A673 (cell line): ENCODE results near the gene TENM4.

Experiments
- EZH2 ChIP-seq: fragments of 200-600 bp; sonication (generic); IDR thresholded peaks from 2 replicates; pipeline ENCODE4 v1.6.1; 2017; ENCODE audit warnings: borderline replicate concordance, low read depth, mild to moderate bottlenecking, mixed read lengths, antibody characterized with exemption, low read length; ENCODE audit not compliant: poor library complexity, severe bottlenecking
- TF ChIP-seq, protein P1 (sequence below): fragments of 300-800, 200-600 bp; sonication (generic); conservative IDR thresholded peaks from 2 replicates; pipeline ENCODE4 v1.5.1; 2017; ENCODE audit warnings: low read depth, mild to moderate bottlenecking, antibody characterized with exemption, low read length, moderate library complexity, mixed read lengths

DNA sequence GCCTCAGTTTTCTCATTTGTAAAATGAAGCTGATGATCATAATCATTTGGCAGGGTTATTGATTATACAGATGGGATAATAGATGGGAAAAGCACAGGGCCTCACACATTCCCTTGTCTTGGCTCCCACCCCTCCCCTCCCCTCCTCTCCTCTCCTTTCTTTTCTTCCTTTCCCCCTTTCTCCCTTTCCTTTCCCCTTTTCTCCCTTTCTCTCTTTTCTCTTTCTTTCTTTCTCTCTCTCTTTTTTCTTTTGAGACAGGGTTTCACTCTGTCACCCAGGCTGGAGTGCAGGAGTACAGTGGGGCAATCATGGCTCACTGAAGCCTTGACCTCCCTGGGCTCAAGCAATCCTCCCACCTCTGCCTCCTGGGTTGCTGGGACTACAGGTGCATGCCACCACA is 705.1 kb downstream of the TENM4 start:
- TF ChIP-seq, protein P1, sequence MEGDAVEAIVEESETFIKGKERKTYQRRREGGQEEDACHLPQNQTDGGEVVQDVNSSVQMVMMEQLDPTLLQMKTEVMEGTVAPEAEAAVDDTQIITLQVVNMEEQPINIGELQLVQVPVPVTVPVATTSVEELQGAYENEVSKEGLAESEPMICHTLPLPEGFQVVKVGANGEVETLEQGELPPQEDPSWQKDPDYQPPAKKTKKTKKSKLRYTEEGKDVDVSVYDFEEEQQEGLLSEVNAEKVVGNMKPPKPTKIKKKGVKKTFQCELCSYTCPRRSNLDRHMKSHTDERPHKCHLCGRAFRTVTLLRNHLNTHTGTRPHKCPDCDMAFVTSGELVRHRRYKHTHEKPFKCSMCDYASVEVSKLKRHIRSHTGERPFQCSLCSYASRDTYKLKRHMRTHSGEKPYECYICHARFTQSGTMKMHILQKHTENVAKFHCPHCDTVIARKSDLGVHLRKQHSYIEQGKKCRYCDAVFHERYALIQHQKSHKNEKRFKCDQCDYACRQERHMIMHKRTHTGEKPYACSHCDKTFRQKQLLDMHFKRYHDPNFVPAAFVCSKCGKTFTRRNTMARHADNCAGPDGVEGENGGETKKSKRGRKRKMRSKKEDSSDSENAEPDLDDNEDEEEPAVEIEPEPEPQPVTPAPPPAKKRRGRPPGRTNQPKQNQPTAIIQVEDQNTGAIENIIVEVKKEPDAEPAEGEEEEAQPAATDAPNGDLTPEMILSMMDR, result no peak
- TF ChIP-seq EZH2, result no peak
